NOMO-1 treated with dmso at 0.1 percent for 144 hours (cell line): Measurements from ENCODE around the gene CDH23.

Experiments
- DNase-seq: peaks from one replicate; lab custom pipeline; 2025; ENCODE audit not compliant: unreplicated experiment; lab: John Stamatoyannopoulos, UW

The CDH23 gene

DNA sequence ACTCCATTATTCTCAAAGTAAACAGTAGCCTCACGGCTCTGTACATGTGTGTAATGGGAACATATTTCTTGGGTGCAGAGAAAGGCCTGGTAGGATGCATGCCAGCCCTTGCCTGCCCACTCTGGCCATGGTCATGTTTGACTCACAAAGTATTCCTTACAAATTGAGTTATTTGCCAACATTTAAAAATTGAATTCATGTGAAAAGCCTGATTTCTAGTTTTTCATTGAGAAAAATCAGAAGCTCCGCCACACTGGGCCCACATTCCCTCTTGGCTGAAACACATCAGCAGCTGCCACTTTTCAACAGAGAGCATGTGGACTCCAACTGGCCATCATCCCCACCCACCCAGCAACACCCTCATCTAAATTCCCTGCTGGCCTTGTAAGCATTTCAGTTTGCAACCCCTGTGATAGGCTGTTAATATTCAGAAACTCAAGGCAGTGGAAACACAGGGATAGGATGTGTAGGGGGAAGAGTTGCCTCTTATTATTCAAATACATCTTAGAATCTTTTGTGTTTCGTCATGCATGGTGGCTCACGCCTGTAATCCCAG is 40.9 kb downstream of the CDH23 start:
- no peak for DNase-seq

DNA sequence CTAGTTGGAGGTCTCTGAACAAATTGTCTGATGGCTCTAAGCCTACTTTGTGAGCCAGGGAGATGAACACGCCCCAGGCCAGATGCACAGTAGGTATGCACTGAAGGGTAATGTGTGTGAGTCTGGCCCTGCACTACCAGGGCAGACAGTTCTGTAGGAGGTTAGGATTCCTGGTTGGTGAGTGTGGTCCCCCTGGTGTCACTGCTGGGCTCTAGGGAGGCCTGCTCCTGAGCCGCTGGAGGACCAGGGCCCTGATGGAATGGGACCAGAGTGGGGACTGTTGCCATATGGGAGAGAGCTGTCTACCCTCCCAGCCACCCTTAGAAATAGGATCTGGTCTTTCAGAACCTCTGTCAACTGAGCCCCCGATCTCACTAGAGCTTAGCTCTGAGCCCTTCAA is 42.0 kb downstream of the CDH23 start:
- no peak for DNase-seq

DNA sequence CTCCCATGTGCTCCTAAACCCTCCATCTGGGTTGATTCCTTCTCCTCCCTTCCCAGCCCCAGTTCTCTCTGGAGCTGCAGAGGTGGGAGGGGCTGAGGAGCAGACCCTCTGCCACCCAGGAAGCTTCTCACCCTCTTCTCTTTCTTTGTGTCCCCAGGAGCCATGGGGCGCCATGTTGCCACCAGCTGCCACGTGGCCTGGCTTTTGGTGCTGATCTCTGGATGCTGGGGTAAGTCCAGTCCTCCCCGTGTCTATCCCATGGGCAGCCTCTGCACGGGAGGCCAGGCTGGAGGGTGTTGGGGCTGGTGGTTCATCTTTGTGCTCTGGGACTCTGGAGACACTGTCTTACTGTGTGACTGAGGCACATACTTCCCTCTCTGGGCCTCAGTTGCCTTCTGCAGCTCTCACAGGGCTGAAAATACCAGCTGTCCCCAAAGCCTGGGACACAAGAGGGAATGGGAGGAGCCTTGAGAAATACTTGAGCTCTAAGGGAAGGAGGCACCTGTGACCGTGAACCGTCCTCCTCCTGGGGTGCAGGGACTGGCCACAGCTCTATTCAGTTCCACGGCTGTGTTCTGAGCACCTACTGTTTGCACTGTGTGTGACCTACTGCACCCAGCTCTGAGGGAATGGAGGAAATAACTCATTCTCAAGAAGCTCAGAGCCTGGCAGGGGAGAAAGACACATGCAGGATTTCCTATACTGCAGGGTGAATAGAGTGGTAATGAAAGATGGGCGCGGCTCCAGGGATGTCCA is 43.1 kb downstream of the CDH23 start:
- DNase-seq: no peak

DNA sequence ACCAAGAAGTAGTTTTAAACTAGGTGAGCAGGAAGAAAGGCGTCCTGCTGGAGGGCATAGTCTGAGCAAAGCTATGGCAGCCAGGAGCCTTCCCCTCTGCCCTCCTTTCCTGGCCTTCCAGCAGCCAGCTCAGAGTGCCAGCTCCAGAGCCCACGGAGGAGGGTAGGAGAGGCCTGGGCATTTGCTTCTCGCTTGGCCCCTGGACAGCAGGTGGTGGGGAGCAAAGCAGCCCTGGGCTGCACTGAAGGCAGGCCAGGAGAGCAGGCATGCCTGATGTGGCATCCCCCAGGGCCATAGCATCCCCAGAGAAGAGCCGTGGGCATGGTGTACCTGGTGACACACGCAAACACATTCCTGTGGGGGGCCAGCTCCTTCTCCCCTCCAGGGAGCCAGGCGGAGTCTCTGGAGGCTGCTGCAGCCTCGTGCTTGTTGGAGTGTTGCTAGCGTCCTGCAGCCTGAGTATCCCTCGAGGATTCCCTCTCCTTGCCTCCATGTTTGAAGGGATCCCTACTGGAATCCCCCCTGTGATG is 43.9 kb downstream of the CDH23 start:
- DNase-seq: no peak

DNA sequence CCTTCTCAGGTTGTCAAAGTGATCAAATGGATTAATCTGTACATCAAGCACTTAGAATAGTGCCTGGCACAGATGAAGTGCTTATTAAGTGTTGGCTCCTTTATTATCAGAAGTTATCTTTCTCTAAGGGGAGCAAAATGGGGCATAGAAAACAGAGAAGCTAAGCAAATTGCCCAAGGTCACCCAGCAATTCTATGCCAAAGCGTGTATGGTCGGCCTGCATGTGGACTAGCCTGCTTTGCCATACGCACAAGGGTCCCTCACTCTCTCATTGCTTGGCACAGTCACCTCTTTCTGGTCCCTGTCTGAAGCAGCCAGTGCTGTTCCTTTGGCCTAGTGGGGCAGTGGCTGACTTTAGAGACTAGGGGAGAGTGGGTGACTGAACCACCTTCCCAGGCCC is 45.3 kb downstream of the CDH23 start:
- no peak for DNase-seq

DNA sequence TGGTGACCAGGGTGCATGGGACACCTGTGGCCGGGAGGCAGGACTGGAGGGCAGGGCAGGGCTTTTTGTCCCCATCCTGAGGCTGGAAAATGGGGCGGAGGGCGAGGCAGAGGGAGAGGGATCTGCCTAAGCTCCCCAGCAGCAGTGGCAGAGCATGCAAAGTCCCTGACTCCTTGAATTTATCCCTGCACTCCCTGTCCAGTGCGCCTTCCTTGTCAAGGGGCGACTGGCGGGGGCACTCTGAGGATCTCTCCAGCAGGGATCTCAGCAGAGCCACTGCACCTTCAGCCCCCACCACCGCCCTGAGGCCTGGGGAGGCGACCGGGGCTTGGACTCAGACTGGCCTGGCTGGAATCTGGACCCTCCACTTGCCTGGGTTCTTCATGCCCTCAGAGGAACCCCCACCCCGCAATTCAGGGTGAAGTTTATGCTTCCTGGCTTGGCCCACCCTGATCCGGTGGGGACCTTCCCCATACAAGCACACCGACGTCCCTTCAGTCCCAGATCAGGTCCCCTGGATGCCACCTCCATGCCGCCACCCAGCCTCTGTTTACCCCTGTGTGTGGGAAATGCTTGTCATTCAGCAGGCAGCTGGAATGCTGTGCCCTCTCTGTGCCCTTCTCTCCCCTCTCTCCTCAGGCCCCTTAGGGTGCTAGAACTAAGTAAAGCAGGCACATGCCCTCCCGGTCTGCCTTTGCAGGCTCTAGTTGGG is 46.3 kb downstream of the CDH23 start:
- DNase-seq: no peak

DNA sequence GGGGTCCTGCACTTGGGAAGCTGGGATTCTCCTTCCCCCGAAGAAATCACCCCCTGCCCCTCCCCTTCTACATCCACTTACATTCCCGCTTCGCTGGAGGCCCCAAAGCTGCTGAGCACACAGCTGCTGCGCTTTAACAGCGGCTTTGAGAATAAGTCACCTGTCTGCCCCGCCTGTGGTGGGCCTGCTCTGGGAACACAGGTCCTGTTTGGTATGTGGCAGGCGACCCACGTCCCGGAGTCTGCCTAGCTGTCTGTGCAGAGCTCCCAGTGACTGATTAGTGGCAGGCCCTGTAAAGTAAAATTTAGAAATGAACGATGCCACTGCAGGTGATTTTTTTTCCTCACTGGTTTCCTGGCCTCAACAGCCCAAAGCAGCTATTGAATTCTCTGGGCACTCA is 47.0 kb downstream of the CDH23 start:
- no peak for DNase-seq

DNA sequence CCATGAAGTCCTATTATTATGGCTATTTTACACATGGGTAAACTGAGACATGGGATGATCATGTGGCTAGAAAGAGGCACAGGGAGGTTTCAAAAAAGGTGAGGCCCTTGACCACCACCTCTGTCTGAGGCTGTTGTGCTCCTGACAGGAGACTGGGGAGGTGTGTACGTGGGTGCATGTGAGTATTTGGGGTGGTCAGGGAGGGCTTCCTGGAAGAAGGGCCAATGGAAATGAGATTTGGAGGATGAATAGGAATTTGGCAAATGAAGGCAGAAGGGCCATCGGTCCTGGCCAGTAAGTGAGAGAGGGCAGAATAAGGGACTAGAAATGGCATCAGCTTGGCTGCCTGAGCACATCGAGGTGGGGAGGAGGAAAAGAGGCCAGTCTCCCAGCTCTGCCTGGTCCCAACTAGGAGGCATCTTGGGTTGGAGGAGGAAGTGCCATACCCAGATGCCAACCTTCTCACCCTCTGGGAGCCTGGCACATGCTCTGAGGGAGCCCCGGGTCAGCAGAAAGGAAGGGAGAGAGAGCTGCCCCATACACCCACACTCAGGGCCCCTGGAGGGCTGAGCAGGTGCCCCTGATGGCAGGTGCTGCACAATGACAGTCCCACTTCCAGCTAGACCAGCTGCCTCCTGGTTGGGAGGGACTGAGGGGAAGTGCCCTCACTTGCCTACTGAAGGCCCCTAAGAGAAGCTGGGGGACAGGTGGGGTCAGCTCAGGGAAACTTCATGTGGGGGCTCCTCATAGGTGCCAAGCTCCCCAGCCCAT is 47.7 kb downstream of the CDH23 start:
- DNase-seq: no peak

DNA sequence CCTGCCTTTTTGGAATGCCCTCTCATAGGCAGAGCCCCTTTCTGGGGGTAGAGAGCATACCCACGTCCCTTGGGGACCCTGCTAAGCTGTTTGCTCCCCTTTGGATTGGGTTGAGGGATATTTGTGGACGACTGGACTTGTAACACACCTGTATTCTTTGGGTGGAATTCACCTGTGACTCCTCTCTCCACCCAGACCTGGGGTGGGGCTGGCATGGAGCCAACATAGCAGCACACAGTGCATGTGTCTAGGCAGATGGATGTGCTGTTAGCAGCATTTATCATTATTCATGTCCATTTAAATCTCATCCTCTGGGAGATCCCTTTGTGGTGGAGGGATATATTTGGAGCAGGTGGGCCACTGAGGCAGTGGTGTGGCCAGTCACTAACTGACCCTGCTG is 51.0 kb downstream of the CDH23 start:
- no peak for DNase-seq

DNA sequence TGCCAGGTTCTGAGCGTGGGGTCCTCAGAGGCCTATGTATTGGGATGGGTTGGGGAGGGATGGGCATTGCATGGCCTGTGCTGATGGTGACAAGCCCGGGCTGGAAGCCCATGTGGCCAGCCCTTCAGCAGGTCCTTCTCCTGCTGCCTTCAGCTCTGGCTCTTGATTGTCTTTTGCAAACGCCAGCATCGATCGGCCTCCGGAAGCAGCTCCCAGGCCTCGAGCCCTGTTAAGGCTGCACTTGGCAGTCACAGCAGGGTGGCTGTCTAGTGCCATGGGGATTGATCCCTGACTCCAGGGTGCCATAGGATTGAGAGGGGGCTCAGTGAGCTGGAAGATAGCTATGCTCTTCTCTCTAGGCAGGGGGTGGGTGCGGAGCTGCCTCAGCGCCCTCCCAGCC is 51.4 kb downstream of the CDH23 start:
- no peak for DNase-seq

DNA sequence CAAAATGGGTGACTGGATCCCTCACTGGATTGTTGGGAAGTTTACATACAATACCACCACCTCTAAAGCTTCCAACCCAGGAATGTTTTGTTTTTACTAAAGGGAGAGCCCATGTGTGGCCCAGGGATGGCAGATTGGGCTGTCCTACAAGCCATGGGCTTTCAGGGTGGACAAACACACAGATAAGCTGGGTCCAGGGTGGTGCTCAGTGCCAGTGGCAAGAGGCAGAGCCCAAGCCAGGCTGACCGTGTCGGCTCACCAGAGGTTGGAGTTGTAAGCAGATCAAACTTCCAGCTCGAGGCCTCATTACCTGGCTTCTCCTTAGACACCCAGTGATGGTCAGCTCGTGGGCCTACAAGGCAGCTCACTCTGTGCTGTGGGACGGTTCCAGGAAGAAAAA is 52.3 kb downstream of the CDH23 start:
- no peak for DNase-seq

DNA sequence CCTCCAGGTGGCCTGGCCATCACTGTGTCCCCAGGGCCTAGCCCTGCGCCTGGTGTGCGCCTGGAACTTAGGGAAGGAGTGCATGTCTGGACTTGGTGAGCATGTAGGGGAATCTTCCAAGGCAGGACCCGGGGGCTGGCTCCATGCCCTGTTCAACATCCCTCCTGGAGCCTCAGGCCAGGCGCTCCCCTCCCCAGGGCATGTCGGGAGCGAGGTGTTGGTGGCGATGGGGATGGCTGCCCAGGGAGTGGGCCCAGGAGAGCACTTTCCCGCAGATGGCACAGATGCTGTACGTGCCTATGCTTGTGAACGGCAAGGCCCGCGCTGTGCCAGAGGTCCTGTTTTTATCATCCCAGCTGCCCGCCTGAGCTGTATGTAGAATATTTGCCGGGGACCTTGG is 55.0 kb downstream of the CDH23 start:
- DNase-seq: no peak

DNA sequence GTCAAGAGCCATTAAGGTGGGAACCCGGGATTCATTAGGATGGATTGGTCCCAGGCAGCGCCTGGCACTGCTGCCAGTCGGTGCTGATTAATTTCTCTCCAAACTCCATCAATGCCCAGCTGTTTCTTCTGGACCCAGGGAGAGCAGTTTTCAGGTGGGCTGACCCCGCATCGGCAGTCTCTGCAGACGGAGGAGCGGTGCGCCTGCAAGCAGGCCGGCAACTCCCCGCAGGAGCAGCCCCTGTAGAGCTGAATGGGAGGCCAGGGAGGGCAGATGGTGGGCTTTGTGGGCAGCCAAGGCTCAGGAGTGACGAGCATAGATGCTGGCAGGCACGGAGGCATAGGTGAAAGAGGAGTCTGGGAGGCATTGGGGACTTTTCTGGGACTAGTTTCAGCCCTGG is 56.5 kb downstream of the CDH23 start:
- no peak for DNase-seq

DNA sequence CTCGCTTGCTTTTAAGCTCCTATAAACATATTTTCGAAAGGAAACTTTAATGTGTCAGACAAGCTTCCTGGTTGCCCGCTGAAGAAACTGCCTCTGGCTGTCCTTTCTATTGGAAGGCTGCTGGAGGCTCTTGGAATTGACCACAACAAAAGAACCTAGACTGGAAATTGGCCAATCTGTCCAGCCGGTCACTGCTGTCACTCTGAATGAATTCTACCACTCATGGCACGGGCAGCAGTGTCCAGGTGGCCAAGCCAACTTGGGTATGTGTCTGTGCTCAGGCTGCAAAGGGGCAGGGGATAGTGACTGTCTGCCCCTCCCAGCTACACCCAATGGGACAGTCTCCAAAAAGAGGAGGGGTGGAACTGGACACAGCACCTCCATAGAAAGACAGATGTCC is 57.6 kb downstream of the CDH23 start:
- no peak for DNase-seq

DNA sequence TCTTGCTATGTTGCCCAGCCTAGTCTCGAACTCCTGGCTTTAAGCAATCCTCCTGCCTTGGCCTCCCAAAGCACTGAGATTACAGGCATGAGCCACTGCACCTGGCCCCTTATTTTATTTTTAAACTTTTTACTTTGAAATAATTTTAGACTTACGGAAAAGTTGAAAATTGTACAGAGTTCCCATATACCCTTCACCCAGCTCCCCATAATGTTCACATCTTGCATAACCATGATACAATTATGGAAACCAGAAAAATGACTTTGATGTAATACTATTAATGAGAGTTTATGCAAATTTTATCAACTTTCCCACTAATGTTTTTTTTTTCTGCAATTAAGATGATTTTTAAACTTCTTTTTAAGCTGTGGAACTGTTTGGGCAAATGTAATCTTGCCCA is 58.3 kb downstream of the CDH23 start:
- no peak for DNase-seq

DNA sequence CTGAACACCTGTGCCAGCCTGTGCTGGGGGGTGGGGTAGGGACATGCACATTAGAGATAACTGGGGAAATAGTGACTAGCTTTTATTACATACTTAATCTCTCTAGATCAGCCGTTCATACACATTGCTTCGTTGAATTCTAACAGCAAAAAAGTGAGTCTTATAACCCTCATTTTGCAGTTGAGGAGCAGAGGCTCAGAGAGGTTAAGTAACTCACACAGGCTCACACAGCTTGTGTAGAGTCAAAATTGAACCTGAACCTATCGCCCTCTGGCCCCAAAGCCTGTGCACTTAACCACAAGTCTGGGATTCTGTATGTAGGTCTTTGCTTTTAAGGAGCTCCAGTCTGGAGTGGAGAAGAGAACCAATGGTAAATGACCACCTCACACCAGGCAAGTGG is 59.9 kb downstream of the CDH23 start:
- no peak for DNase-seq

DNA sequence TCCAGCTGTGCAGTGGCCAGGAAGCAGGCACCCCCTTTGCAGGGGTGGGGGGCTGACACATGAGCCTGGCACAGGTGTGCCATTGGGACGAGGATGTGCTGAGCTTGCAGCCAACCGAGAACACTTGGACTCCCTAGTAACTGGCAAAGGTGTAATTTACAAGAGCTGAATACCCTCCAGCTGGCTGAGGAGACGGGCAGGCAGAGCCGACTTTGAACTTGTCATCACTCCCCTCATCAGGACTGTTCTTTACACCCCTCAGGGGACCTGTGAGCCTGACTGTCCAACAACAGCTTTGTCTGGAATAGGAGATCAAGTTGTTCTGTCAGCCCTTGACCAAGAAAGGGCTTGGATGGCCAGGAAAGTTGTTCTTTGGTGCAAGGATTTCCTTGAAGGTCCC is 61.2 kb downstream of the CDH23 start:
- no peak for DNase-seq

DNA sequence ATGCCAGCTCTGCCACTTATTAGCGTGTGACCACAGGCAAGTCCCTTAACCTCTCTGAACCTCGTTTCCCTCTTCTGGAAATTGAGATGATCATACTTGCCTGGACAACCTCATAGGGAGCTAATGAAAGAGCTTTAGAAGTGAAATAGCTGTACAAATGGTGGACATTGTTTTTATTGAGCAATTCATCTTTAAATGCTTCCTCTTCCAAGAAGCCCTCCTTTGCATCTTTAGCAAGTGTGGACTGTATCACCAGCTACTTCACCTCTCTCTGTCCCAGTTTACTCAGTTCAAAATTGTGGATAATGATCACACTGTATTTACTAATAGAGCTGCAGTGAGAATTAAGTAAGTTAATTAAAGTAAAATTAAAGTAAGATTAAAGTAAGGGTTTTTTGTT is 61.7 kb downstream of the CDH23 start:
- no peak for DNase-seq

DNA sequence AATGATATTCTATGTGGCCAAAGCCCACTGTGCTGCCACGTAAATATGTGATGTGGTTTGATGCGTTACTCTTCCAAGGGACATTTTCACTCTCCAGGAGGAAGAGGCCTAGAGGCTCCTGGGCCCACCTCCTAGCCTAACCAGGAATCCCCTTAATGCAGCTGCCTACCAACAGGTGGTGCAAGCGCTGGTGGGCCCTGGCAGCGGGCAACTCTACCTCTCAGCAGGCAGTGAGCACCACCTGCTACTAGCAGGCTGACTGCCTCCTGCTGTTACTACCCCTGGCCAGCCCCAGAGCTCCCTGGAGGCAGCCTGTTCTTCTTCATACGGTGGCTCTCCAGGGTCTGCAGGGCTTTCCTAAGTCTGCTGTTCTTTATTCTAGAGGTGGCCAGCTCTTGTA is 62.8 kb downstream of the CDH23 start:
- DNase-seq: no peak

DNA sequence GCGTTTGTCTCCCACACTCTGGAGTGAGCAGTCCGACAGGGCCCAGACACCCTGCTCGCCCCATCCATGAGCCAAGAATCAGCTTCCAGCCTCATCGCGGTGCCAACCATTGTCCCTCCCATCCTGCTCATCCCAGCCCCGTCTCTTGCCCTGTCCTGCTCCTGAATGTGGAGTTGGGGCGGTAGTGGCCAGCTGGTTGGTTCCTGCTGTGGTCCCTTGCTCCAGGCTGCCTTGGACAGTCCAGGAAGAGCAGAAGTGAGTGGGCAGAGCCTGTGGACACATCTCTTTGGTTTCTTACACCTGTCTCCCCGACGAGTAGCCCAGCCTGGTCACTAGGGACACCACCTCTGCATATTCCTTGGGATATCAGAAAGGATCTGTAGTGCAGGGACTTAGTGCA is 63.9 kb downstream of the CDH23 start:
- no peak for DNase-seq

DNA sequence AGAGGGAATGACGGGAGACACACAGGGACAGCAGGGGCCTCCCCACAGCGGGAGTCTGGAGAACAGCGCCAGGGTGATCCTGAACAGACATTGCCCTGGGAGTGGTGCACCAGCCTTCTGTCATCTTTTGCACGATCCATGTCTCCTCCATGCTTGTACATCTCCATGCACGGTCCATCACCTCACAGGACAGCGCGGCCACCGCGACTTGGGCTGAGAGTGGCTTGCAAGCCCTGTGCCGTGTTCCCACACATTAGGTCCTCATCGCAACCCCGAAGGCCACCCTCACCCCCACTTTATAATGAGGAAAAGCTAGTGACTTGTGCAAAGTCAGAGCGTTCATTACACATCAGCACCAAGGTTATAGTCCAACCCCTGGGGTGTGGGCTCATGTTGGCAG is 64.7 kb downstream of the CDH23 start:
- no peak for DNase-seq
